ENCODE results near the gene TBXA2R.

TBXA2R gene

DNA sequence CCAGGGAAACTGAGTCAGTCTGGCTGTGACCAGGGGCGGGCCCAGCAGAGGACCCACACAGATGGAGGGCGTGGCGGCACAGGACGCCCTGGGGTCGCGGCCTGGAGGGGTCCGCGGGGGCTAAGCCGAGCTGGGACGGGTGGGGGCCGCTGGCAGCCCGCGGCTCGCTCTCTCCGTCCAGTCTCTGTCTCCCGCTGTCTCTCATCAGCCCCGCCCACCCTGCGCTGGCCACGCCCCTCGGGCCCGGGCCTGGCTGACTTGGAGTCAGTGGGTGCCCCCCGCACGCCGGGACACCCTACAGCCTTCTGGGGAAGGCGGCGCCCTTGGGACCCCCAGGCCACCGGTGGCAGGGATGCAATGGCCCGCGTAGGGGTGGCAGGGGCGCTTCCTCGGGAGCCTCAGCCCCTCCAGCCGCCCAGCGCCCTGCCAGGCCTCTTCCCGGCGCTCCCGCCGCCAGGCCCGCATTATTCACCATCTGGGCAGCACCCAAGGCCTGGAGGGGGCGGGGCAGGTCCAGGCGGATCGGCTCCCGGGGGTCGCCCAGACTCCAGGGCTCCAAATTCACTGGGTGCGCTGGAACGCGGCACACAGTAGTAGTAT lies at the start of gene TBXA2R:
TBXA2R (minus strand) TSS at position 186 of the 600 bp plus-strand sequence. CDS start 6,241 bp downstream, outside the sequence.
- peaks cover 64% of the 10 kb centered on the region for H3K27me3 ChIP-seq
- no peak within 1 kb of the TSS for H3K27ac ChIP-seq
- H3K36me3 ChIP-seq: peaks cover 20% of the 10 kb centered on the region
- H3K9me3 ChIP-seq: no peaks in the 10 kb centered on the region
- H3K4me1 ChIP-seq (ENCODE audit: control insufficient read depth in 1 of 2, insufficient read depth in 1 of 2, low read depth in 1 of 2, low read length in 1 of 2): peaks cover 0 to 10% of the 10 kb centered on the region in 2 experiments
- H3K4me3 ChIP-seq (ENCODE audit: low read depth in 1 of 2, low read length in 1 of 2): no peak within 1 kb of the TSS
- TF ChIP-seq CTCF (IDR thresholded peaks at IDR 0.05): no peak

- Histone ChIP-seq H3K27ac (no peak overlapping the region), H3K36me3 (peaks cover 88% of the 10 kb centered on the region)
- no peak for TF ChIP-seq CTCF (IDR thresholded peaks at IDR 0.05)
These were observed 49.5 kb upstream of the TBXA2R start for GRCh38 chr19:3656073-3656746.

GRCh38 chr19:3655402-3656072 lies 48.9 kb upstream of the TBXA2R start:
- H3K4me3 ChIP-seq (ENCODE audit: low read depth in 1 of 2, low read length in 1 of 2): no peak overlapping the region
- no peak for TF ChIP-seq CTCF (IDR thresholded peaks at IDR 0.05)
- no peaks in the 10 kb centered on the region for H3K4me1 ChIP-seq (ENCODE audit: control insufficient read depth in 1 of 2, insufficient read depth in 1 of 2, low read depth in 1 of 2, low read length in 1 of 2)
- no peak overlapping the region for H3K27ac ChIP-seq
- H3K36me3 ChIP-seq: peaks cover 88% of the 10 kb centered on the region
- H3K27me3 ChIP-seq: no peaks in the 10 kb centered on the region
- H3K9me3 ChIP-seq: no peaks in the 10 kb centered on the region

More at GRCh38 chr19:3656073-3656746, 49.5 kb upstream of the TBXA2R start:
- H3K9me3 ChIP-seq: no peaks in the 10 kb centered on the region
- H3K4me3 ChIP-seq (ENCODE audit: low read depth in 1 of 2, low read length in 1 of 2): no peak overlapping the region
- no peaks in the 10 kb centered on the region for H3K4me1 ChIP-seq (ENCODE audit: control insufficient read depth in 1 of 2, insufficient read depth in 1 of 2, low read depth in 1 of 2, low read length in 1 of 2)
- H3K27me3 ChIP-seq: no peaks in the 10 kb centered on the region

DNA sequence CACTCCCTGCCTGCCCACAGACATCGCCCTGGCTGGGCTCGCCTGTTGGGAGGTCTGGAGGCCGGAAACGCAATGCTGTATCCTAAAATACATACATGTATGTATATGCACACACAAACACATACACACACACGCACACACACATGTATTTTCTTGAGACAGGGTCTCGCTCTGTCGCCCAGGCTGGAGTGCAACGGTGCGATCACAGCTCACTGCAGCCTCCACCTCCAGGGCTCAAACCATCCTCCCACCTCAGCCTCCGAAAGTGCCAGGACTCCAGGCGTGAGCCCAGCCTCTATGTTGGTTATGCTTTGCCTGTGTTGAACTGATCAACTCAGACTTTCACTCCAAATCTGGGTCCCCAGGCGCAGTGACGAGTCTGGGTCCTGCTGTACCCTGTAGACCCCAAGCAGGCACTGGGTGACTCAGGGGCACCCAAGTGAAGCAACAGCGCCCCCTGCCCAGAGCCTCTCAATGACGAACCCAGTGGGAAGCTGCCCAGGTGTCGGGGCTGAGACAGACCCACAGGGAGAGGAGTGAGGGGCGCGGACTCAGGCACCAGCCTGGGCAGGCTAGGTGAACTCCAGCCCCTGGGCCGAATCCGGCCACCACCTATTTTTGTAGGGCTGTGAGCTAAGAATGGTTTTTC lies 47.3 kb upstream of the TBXA2R start:
- no peak overlapping the region for H3K27ac ChIP-seq
- H3K4me1 ChIP-seq (ENCODE audit: control insufficient read depth in 1 of 2, insufficient read depth in 1 of 2, low read depth in 1 of 2, low read length in 1 of 2): no peaks in the 10 kb centered on the region
- TF ChIP-seq CTCF (IDR thresholded peaks at IDR 0.05): no peak
- no peaks in the 10 kb centered on the region for H3K27me3 ChIP-seq
- no peaks in the 10 kb centered on the region for H3K9me3 ChIP-seq
- H3K36me3 ChIP-seq: peaks cover 84% of the 10 kb centered on the region
- H3K4me3 ChIP-seq (ENCODE audit: low read depth in 1 of 2, low read length in 1 of 2): no peak overlapping the region

DNA sequence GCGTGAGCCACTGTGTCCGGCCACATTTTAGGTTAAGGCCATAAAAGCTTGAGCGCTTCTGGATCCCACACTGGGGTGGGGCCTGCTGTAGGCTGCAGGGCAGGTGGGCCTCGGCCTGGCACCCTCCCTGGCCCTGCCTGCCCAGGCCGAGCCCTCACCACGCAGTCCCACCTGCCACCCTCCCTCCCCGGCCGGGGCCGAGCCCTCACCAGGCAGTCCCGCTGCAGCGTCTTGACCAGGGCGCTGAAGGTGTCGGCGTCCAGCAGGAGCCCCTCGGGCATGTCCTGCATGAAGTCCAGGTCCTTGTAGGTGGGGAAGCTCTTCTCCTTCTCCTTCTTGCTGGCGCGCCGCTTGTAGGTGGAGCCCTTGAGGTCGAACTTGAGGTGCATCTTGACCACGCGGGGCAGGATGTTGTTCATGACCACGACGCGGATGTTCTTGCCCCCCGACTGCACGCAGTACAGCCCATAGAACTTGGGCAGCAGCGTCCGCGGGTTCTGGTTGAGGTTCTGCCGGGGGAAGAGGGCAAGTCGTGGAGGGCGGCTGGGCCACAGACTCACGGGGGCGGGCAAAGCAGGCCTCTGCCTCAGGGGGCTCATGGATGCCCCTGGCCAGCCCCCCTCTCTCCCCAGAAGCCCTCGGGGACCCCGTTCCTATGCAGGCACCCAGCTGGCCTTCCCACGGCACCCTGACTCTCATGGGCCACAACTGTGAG lies 46.6 kb upstream of the TBXA2R start:
- Histone ChIP-seq H3K36me3 (peaks cover 82% of the 10 kb centered on the region), H3K27ac (no peak overlapping the region), H3K4me1 (ENCODE audit: control insufficient read depth in 1 of 2, insufficient read depth in 1 of 2, low read depth in 1 of 2, low read length in 1 of 2) (no peaks in the 10 kb centered on the region), H3K9me3 (no peaks in the 10 kb centered on the region), H3K27me3 (no peaks in the 10 kb centered on the region), H3K4me3 (ENCODE audit: low read depth in 1 of 2, low read length in 1 of 2) (no peak overlapping the region)
- TF ChIP-seq CTCF (IDR thresholded peaks at IDR 0.05): no peak
